Measurements from ENCODE around the gene RAB8B. TPM values are rescaled to one million over a fixed set of nuclear protein-coding genes. Genes with fewer than 3 reads are reported as not detected.

RAB8B gene
- total RNA-seq, 1 experiment from 2014 or later = 17.6 TPM

DNA sequence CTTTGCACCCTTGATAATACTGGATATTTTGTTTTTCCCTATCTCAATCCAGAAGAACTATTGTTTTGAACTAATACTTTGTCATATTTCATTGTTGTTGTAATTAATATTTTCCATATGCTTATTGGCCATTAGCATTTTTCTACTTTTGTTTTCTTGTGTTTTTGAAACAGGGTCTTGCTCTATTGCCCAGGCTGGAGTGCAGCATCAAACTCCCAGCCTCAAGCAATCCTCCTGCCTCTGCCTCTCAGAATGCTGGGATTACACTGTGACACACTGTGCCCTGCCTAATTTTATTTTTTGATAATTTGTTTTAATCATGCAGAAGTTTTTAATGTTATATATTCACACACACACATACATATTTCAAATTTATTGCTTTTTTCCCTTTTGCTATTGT lies 28.8 kb upstream of the RAB8B start:
- intact Hi-C loops (cut with micrococcal nuclease; ENCODE audit: unreplicated experiment) (no loop called here), in situ Hi-C loops (cut with HindIII; ENCODE audit: low pct_unique_long_range_greater_than_20kb, low sequenced_read_pairs) (no loop called here)
- ChIA-PET CTCF (no interaction called here), POLR2A (no interaction called here)
- TF ChIP-seq SIN3A (IDR thresholded peaks at IDR 0.05; ENCODE audit: borderline replicate concordance, insufficient read depth, low read depth, low read length) (no peak), TCF7L2 (IDR thresholded peaks at IDR 0.05; ENCODE audit: low read depth, low read length) (no peak)
- TF ChIP-seq, protein P1, sequence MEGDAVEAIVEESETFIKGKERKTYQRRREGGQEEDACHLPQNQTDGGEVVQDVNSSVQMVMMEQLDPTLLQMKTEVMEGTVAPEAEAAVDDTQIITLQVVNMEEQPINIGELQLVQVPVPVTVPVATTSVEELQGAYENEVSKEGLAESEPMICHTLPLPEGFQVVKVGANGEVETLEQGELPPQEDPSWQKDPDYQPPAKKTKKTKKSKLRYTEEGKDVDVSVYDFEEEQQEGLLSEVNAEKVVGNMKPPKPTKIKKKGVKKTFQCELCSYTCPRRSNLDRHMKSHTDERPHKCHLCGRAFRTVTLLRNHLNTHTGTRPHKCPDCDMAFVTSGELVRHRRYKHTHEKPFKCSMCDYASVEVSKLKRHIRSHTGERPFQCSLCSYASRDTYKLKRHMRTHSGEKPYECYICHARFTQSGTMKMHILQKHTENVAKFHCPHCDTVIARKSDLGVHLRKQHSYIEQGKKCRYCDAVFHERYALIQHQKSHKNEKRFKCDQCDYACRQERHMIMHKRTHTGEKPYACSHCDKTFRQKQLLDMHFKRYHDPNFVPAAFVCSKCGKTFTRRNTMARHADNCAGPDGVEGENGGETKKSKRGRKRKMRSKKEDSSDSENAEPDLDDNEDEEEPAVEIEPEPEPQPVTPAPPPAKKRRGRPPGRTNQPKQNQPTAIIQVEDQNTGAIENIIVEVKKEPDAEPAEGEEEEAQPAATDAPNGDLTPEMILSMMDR (IDR thresholded peaks at IDR 0.05) = no peak
- TF ChIP-seq, protein P2, sequence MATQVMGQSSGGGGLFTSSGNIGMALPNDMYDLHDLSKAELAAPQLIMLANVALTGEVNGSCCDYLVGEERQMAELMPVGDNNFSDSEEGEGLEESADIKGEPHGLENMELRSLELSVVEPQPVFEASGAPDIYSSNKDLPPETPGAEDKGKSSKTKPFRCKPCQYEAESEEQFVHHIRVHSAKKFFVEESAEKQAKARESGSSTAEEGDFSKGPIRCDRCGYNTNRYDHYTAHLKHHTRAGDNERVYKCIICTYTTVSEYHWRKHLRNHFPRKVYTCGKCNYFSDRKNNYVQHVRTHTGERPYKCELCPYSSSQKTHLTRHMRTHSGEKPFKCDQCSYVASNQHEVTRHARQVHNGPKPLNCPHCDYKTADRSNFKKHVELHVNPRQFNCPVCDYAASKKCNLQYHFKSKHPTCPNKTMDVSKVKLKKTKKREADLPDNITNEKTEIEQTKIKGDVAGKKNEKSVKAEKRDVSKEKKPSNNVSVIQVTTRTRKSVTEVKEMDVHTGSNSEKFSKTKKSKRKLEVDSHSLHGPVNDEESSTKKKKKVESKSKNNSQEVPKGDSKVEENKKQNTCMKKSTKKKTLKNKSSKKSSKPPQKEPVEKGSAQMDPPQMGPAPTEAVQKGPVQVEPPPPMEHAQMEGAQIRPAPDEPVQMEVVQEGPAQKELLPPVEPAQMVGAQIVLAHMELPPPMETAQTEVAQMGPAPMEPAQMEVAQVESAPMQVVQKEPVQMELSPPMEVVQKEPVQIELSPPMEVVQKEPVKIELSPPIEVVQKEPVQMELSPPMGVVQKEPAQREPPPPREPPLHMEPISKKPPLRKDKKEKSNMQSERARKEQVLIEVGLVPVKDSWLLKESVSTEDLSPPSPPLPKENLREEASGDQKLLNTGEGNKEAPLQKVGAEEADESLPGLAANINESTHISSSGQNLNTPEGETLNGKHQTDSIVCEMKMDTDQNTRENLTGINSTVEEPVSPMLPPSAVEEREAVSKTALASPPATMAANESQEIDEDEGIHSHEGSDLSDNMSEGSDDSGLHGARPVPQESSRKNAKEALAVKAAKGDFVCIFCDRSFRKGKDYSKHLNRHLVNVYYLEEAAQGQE (IDR thresholded peaks at IDR 0.05; ENCODE audit: insufficient read depth in 1 of 2, low read depth in 2 of 2, low read length in 1 of 2) = no peak
- DNase-seq (ENCODE audit: low read depth, low spot score) (no peak), ATAC-seq (no peak)
- no TSS peak for BruUV-seq (replicated peaks)
- Histone ChIP-seq H3K9me3 (ENCODE audit: control insufficient read depth, insufficient read depth, low read depth, low read length) (no peaks in the 10 kb centered on the region), H3K4me1 (ENCODE audit: control insufficient read depth, insufficient read depth, low read length) (peaks cover 5% of the 10 kb centered on the region; the same call in 1 of the 2 replicates), H3K4me3 (ENCODE audit: low read depth in 2 of 2, low read length in 2 of 2) (no peak overlapping the region), H3K27ac (ENCODE audit: low read length) (no peak overlapping the region), H3K36me3 (ENCODE audit: control insufficient read depth, insufficient read depth, low read length) (no peaks in the 10 kb centered on the region), H3K27me3 (ENCODE audit: control insufficient read depth, insufficient read depth, low read length) (no peaks in the 10 kb centered on the region)

DNA sequence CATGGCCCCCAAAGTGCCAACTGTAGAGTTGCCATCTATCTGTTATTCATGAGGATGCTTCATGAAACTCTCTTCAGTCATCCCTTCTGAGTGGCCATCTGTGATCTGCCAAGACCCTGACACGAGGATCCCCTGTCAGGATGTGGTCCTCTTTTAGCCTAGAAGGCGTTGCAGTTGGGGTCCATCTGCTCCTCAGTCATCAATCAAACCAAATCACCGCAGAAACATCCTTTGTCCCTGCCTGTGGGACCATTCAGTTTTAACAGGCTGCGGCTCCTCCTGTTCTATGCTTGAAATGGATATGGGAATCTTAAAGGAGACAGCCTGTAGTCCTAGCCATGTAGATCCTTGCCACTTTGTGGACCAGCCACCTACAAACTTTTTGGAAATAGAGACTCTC lies 26.2 kb upstream of the RAB8B start:
- no peak for ATAC-seq
- no TSS peak for BruUV-seq (replicated peaks)
- ChIA-PET POLR2A (no interaction called here), CTCF (interaction anchor here (0.6 kb wide), 1 partner anchor 125 kb away, joined by 5 read pairs; no protein-coding TSS in a partner anchor)
- no peak for TF ChIP-seq SIN3A (IDR thresholded peaks at IDR 0.05; ENCODE audit: borderline replicate concordance, insufficient read depth, low read depth, low read length)
- TF ChIP-seq, protein P1 (IDR thresholded peaks at IDR 0.05) = no peak
- TF ChIP-seq, protein P2 (IDR thresholded peaks at IDR 0.05; ENCODE audit: insufficient read depth in 1 of 2, low read depth in 2 of 2, low read length in 1 of 2) = no peak
- TF ChIP-seq TCF7L2 (IDR thresholded peaks at IDR 0.05; ENCODE audit: low read depth, low read length) = no peak
- TF ChIP-seq POLR2AphosphoS5 (IDR thresholded peaks at IDR 0.05; ENCODE audit: low read depth, low read length) = no peak
- no peak overlapping the region for H3K4me3 ChIP-seq (ENCODE audit: low read depth in 2 of 2, low read length in 2 of 2)
- no peaks in the 10 kb centered on the region for H3K27me3 ChIP-seq (ENCODE audit: control insufficient read depth, insufficient read depth, low read length)
- H3K9me3 ChIP-seq (ENCODE audit: control insufficient read depth, insufficient read depth, low read depth, low read length) = no peaks in the 10 kb centered on the region
- in situ Hi-C loops (cut with HindIII; ENCODE audit: low pct_unique_long_range_greater_than_20kb, low sequenced_read_pairs) (no loop called here), intact Hi-C loops (cut with micrococcal nuclease; ENCODE audit: unreplicated experiment) (no loop called here)
- no peaks in the 10 kb centered on the region for H3K4me1 ChIP-seq (ENCODE audit: control insufficient read depth, insufficient read depth, low read length)
- DNase-seq (ENCODE audit: low read depth, low spot score) = no peak
- no peaks in the 10 kb centered on the region for H3K36me3 ChIP-seq (ENCODE audit: control insufficient read depth, insufficient read depth, low read length)
- no peak overlapping the region for H3K27ac ChIP-seq (ENCODE audit: low read length)
